Measurements from ENCODE around the gene ZSCAN10.

The ZSCAN10 gene

DNA sequence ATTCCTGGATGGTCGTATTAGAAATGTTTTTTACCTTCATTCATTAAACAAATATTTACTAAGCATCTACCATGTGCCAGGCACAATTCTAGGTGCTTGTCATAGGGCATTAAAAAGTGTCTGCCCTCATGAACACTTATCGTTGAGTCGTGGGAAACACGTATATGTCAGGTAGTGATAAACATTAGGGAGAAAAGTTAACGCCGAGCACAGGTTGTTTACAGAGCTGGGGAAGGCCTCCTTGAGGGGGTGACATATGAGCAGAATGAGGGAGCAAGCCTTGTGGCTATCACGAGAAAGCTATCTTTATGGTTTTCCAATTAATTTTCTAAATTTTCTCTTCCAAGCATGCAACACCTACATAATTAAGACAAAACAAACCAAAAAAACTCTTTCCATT lies 34.8 kb upstream of the ZSCAN10 start:
- H3K4me1 ChIP-seq (ENCODE audit: low read length), result peaks cover 2% of the 10 kb centered on the region

DNA sequence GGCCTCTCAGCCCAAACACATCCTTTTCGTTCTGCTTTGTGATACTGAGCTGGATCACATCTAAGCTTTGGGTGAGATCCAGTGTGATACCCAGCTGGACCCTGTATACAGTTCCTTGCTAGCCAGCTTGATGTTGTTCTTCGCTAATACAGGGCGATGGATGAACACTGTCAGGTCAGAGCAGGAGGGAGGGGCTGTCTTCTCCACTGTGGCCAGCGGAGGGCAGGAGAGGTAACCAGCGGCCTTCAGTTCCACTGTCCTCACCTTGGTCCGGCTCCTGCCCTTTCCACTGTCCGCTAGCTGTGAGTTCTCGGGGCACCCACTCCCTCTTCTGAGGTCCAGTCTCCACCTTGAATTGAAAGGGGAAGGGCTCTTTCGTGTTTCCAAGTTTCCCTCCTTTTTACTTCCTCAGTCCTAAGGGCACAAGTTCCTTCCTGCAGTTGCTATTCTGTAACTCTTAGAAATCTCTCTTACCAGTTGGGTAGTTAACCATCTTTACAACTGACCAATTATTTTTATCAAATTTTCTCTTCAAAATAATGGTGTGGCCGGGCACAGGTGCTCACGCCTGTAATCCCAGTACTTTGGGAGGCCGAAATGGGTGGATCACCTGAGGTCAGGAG lies 32.8 kb upstream of the ZSCAN10 start:
- Histone ChIP-seq H3K9me2 (replicated peaks; ENCODE audit: insufficient read depth, low read length) (no peaks in the 10 kb centered on the region), H2AFZ (ENCODE audit: low read length) (no peak overlapping the region), H3K4me1 (ENCODE audit: low read length) (peaks cover 2% of the 10 kb centered on the region), H3K9me3 (replicated peaks; ENCODE audit: insufficient read depth, low read length) (no peaks in the 10 kb centered on the region), H3F3A (ENCODE audit: insufficient read depth, low read length) (peaks cover 18% of the 10 kb centered on the region), H3K27me3 (replicated peaks; ENCODE audit: insufficient read depth, low read length) (no peaks in the 10 kb centered on the region), H4K20me1 (ENCODE audit: insufficient read depth, low read length) (no peaks in the 10 kb centered on the region), H3K4me3 (ENCODE audit: low read length) (no peak overlapping the region), H3K4me2 (ENCODE audit: low read depth, low read length) (no peak overlapping the region), H3K36me3 (replicated peaks; ENCODE audit: insufficient read depth, low read length) (no peaks in the 10 kb centered on the region; the same call in 1 of the 2 replicates), H3K9ac (ENCODE audit: low read length) (no peak overlapping the region), H3K79me2 (ENCODE audit: low read length) (peaks cover 21% of the 10 kb centered on the region), H3K27ac (ENCODE audit: low read length) (no peak overlapping the region)
- DNase-seq, result peak; percentile 46
- TF ChIP-seq EZH2phosphoT487 (IDR thresholded peaks at IDR 0.05; ENCODE audit: low read length) (no peak), EZH2 (optimal IDR thresholded peaks at IDR 0.05; ENCODE audit: low read depth, low read length) (no peak)
- TF ChIP-seq, protein P1, sequence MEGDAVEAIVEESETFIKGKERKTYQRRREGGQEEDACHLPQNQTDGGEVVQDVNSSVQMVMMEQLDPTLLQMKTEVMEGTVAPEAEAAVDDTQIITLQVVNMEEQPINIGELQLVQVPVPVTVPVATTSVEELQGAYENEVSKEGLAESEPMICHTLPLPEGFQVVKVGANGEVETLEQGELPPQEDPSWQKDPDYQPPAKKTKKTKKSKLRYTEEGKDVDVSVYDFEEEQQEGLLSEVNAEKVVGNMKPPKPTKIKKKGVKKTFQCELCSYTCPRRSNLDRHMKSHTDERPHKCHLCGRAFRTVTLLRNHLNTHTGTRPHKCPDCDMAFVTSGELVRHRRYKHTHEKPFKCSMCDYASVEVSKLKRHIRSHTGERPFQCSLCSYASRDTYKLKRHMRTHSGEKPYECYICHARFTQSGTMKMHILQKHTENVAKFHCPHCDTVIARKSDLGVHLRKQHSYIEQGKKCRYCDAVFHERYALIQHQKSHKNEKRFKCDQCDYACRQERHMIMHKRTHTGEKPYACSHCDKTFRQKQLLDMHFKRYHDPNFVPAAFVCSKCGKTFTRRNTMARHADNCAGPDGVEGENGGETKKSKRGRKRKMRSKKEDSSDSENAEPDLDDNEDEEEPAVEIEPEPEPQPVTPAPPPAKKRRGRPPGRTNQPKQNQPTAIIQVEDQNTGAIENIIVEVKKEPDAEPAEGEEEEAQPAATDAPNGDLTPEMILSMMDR (IDR thresholded peaks at IDR 0.05; ENCODE audit: low read length), result peak; percentile 56

More for the DNA sequence above, 34.8 kb upstream of the ZSCAN10 start:
- H3K9me3 ChIP-seq (replicated peaks; ENCODE audit: insufficient read depth, low read length), result no peaks in the 10 kb centered on the region
- H3K36me3 ChIP-seq (replicated peaks; ENCODE audit: insufficient read depth, low read length), result no peaks in the 10 kb centered on the region; the same call in 1 of the 2 replicates
- TF ChIP-seq, protein P1 (IDR thresholded peaks at IDR 0.05; ENCODE audit: low read length), result no peak
- no peak for TF ChIP-seq EZH2phosphoT487 (IDR thresholded peaks at IDR 0.05; ENCODE audit: low read length)
- no peak for TF ChIP-seq EZH2 (optimal IDR thresholded peaks at IDR 0.05; ENCODE audit: low read depth, low read length)
- no peaks in the 10 kb centered on the region for H3K27me3 ChIP-seq (replicated peaks; ENCODE audit: insufficient read depth, low read length)
- H3K79me2 ChIP-seq (ENCODE audit: low read length), result peaks cover 21% of the 10 kb centered on the region
- H4K20me1 ChIP-seq (ENCODE audit: insufficient read depth, low read length), result no peaks in the 10 kb centered on the region
- peak overlapping the region; percentile 63 for H3K4me2 ChIP-seq (ENCODE audit: low read depth, low read length)
- H3K9ac ChIP-seq (ENCODE audit: low read length), result peak overlapping the region; percentile 88
- peaks cover 18% of the 10 kb centered on the region for H3F3A ChIP-seq (ENCODE audit: insufficient read depth, low read length)
- no peak overlapping the region for H2AFZ ChIP-seq (ENCODE audit: low read length)
- peak overlapping the region; percentile 79 for H3K4me3 ChIP-seq (ENCODE audit: low read length)
- H3K9me2 ChIP-seq (replicated peaks; ENCODE audit: insufficient read depth, low read length), result no peaks in the 10 kb centered on the region
- DNase-seq, result no peak
- peak overlapping the region; percentile 70; the same call in 1 of the 2 replicates for H3K27ac ChIP-seq (ENCODE audit: low read length)

DNA sequence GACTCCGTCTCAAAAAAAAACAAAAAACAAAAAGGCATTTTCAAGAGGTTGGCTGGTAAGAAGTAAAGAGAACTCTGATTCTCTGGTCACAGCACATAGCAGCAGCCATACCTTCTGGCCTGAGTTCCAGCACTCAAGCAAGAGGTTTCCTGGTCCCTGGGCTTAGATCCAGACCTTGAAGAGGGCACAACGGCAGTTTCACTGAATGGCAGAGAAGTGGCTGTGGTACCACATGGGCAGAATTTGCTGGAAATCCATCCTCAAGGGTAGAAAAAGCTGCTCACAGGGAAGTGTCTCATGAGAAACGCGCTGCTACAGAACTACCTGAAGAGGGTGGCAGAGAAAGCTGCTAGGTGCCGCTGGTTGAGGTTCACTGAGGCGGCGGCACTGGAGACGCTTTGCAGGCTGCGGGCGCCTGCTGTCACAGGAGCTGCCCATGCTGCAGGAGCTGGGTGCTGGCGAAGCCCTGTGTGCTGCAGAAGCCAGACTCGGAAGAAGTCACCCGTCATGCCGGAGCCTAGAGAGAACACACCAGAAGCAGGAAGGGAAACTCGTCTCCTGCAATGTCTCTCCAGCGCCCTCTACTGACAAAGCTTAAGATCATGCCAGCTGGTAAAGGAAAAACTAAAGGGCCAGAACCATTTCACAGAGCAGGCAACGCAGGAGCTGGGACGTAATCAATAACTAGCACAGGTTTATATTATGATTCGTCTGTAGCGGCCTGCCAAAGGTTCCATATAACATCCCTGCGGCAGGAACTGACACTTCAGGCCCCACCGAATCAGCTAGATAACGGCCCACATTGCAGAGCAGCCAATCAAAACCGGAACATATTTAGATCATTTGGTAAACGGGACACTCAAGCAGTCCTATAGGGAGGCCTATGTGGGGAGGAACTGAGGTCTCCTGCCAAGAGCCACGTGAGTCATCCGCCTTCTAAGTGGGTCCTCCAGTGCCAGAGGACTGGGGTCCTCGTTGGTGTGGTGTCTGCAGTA lies 30.3 kb upstream of the ZSCAN10 start:
- Histone ChIP-seq H3K9me3 (replicated peaks; ENCODE audit: insufficient read depth, low read length) (no peaks in the 10 kb centered on the region), H3K4me2 (ENCODE audit: low read depth, low read length) (peak overlapping the region; percentile 92), H3K36me3 (replicated peaks; ENCODE audit: insufficient read depth, low read length) (no peaks in the 10 kb centered on the region; the same call in 1 of the 2 replicates), H3K79me2 (ENCODE audit: low read length) (peaks cover 19% of the 10 kb centered on the region), H3K4me3 (ENCODE audit: low read length) (peak overlapping the region; percentile 64), H2AFZ (ENCODE audit: low read length) (peak overlapping the region; percentile 66), H3K27ac (ENCODE audit: low read length) (peak overlapping the region; percentile 20; the same call in 1 of the 2 replicates), H3K27me3 (replicated peaks; ENCODE audit: insufficient read depth, low read length) (no peaks in the 10 kb centered on the region), H3F3A (ENCODE audit: insufficient read depth, low read length) (peaks cover 21% of the 10 kb centered on the region), H4K20me1 (ENCODE audit: insufficient read depth, low read length) (no peaks in the 10 kb centered on the region), H3K9me2 (replicated peaks; ENCODE audit: insufficient read depth, low read length) (no peaks in the 10 kb centered on the region), H3K4me1 (ENCODE audit: low read length) (peaks cover 2% of the 10 kb centered on the region), H3K9ac (ENCODE audit: low read length) (peak overlapping the region; percentile 57)
- TF ChIP-seq EZH2phosphoT487 (IDR thresholded peaks at IDR 0.05; ENCODE audit: low read length) (no peak), EZH2 (optimal IDR thresholded peaks at IDR 0.05; ENCODE audit: low read depth, low read length) (no peak)
- TF ChIP-seq, protein P1 (IDR thresholded peaks at IDR 0.05; ENCODE audit: low read length), result peak; percentile 90
- peak; percentile 87 for DNase-seq

Measured in MM.1S (cell line).